GM12878 (cell line): ENCODE results near the gene L1TD1. TPM values are rescaled to one million over a fixed set of nuclear protein-coding genes. Genes with fewer than 3 reads are reported as not detected.

Source experiments
- ATAC-seq: fragments of 200-7000 bp; cut with Tn5 transposase; 3 replicates; pipeline ENCODE4 v1.9.1; 2020; ENCODE audit warnings: mild to moderate bottlenecking, moderate library complexity
- BruUV-seq: library from RNA; stranded (reverse); fragments of 400-500 nt; replicated peaks from 2 replicates; lab custom pipeline; 2021; lab: Mats Ljungman, UMichigan
- CTCF ChIA-PET: fragments of 300-600 bp; sonication (Branson Sonifier 250); formaldehyde crosslinking; extraction: SDS; loops from one replicate; lab custom pipeline; 2021; ENCODE audit warnings: inconsistent platforms; lab: Yijun Ruan, JAX
- POLR2A ChIA-PET: fragments of 350-600 bp; formaldehyde crosslinking; extraction: SDS; loops from one replicate; lab custom pipeline; 2021; ENCODE audit warnings: inconsistent platforms; lab: Charles Lee
- RAD21 ChIA-PET: fragments of 300-600 bp; sonication (Branson Sonifier 250); formaldehyde crosslinking; loops from one replicate; lab custom pipeline; 2023; ENCODE audit warnings: antibody characterized with exemption; ENCODE audit not compliant: unreplicated experiment; lab: Charles Lee
- SMC1A ChIA-PET: fragments of 300-600 bp; sonication (Branson Sonifier 250); formaldehyde crosslinking; loops from one replicate; lab custom pipeline; 2023; ENCODE audit not compliant: unreplicated experiment, uncharacterized antibody; lab: Charles Lee
- DNase-seq: peaks from one replicate; pipeline ENCODE4 v3.0.0-alpha.2; 2011; ENCODE audit warnings: low read depth, low spot score
- FAIRE-seq: peaks from 3 replicates; lab custom pipeline; 2011; peaks lifted over from hg19 to GRCh38; lab: Jason Lieb, UNC
- H2AFZ ChIP-seq: 2 replicates; pipeline ENCODE4 v1.6.0; 2011; ENCODE audit warnings: low read depth, low read length, control low read depth; ENCODE audit not compliant: control insufficient read depth
- H3K27ac ChIP-seq: 2 replicates; pipeline ENCODE4 v1.5.1; 2011; ENCODE audit warnings: control low read depth; ENCODE audit not compliant: control insufficient read depth, insufficient read depth
- H3K27me3 ChIP-seq, 2 experiments: replicated peaks in 1 of 2; 2 replicates each; pipeline versions ENCODE4 v1.6.0 to v1.6.1; 2011; ENCODE audit warnings: low read length in 1 of 2; ENCODE audit not compliant: control insufficient read depth in 2 of 2, insufficient read depth in 2 of 2
- H3K36me3 ChIP-seq, 2 experiments: 2 replicates each; pipeline ENCODE4 v1.5.1; 2011; ENCODE audit warnings: low read length in 1 of 2; ENCODE audit not compliant: control insufficient read depth in 2 of 2, insufficient read depth in 2 of 2
- H3K4me1 ChIP-seq: 2 replicates; pipeline ENCODE4 v1.6.1; 2011; ENCODE audit warnings: mild to moderate bottlenecking, low read length, moderate library complexity, mixed read lengths; ENCODE audit not compliant: control insufficient read depth, insufficient read depth
- H3K4me2 ChIP-seq: 2 replicates; pipeline ENCODE4 v1.6.0; 2011; ENCODE audit warnings: control low read depth; ENCODE audit not compliant: control insufficient read depth, insufficient read depth
- H3K4me3 ChIP-seq: fragments of 200-600 bp; sonication (generic); 2 replicates; pipeline ENCODE4 v1.5.1; 2016
- H3K79me2 ChIP-seq: 2 replicates; pipeline ENCODE4 v1.6.0; 2011; ENCODE audit warnings: low read length; ENCODE audit not compliant: control insufficient read depth, insufficient read depth
- H3K9ac ChIP-seq: 2 replicates; pipeline ENCODE4 v1.8.0; 2011; ENCODE audit warnings: low read length, control low read depth, mixed read lengths; ENCODE audit not compliant: control insufficient read depth, insufficient read depth
- H3K9me3 ChIP-seq: replicated peaks from 3 replicates; pipeline ENCODE4 v1.5.1; 2011; ENCODE audit warnings: mild to moderate bottlenecking, low read length; ENCODE audit not compliant: control insufficient read depth, insufficient read depth
- H4K20me1 ChIP-seq: 2 replicates; pipeline ENCODE4 v1.6.0; 2011; ENCODE audit not compliant: control insufficient read depth, insufficient read depth
- CBFB ChIP-seq: IDR thresholded peaks from 2 replicates; pipeline ENCODE4 v1.6.1; 2016; ENCODE audit warnings: antibody characterized with exemption, low read depth
- CEBPB ChIP-seq, 2 experiments: fragments of 150-350 bp in 1 of 2; IDR thresholded peaks; 2 replicates each; pipeline ENCODE4 v1.6.1; 2012 to 2014; ENCODE audit warnings: low read depth in 2 of 2, low read length in 2 of 2, borderline replicate concordance in 1 of 2, inconsistent platforms in 1 of 2
- ETV6 ChIP-seq, 2 experiments: fragments of 450-650 bp in 1 of 2; IDR thresholded peaks in 1 of 2; conservative IDR thresholded peaks in 1 of 2; 2 replicates each; pipeline ENCODE4 v1.6.1; 2014; ENCODE audit warnings: antibody characterized with exemption in 1 of 2, borderline replicate concordance in 1 of 2, low read depth in 1 of 2, mild to moderate bottlenecking in 1 of 2, moderate library complexity in 1 of 2
- EZH2 ChIP-seq: IDR thresholded peaks from 2 replicates; pipeline ENCODE4 v1.6.1; 2012; ENCODE audit warnings: low read depth, mild to moderate bottlenecking, control low read depth, inconsistent platforms, low read length, borderline replicate concordance; ENCODE audit not compliant: control insufficient read depth
- NR2C1 ChIP-seq: fragments of 450-650 bp; IDR thresholded peaks from 2 replicates; pipeline ENCODE4 v1.6.1; 2017; ENCODE audit warnings: antibody characterized with exemption, mild to moderate bottlenecking, moderate library complexity
- NR2C2 ChIP-seq: IDR thresholded peaks from 2 replicates; pipeline ENCODE4 v1.6.1; 2011; ENCODE audit warnings: borderline replicate concordance, low read depth; ENCODE audit not compliant: control insufficient read depth, insufficient read length
- PAX5 ChIP-seq: IDR thresholded peaks from 2 replicates; pipeline ENCODE4 v1.6.1; 2011; ENCODE audit warnings: low read depth, low read length, borderline replicate concordance
- YBX1 ChIP-seq: fragments of 450-650 bp; IDR thresholded peaks from 2 replicates; pipeline ENCODE4 v1.6.1; 2016; ENCODE audit warnings: antibody characterized with exemption
- ZNF217 ChIP-seq: fragments of 450-650 bp; IDR thresholded peaks from 2 replicates; pipeline ENCODE4 v1.6.1; 2017; ENCODE audit warnings: antibody characterized with exemption, mild to moderate bottlenecking
- WGBS: methylation state at CpG from one replicate; pipeline ENCODE4 v1.1.6; 2016; ENCODE audit warnings: low lambda C conversion rate; ENCODE audit not compliant: insufficient replicate concordance, insufficient coverage; ENCODE audit errors: missing lambda C conversion rate; 5-methylcytosine and 5-hydroxymethylcytosine counted together
- in situ Hi-C: fragments of 300-500 bp; cut with MboI; formaldehyde crosslinking; loops from 9 replicates; pipeline ENCODE4 v1.14.3; 2018; ENCODE audit warnings: mixed read lengths
- intact Hi-C: fragments of 100-400 bp; cut with micrococcal nuclease; formaldehyde crosslinking; loops from one replicate; pipeline ENCODE4 v1.14.2; 2022; ENCODE audit not compliant: unreplicated experiment
- polyA plus RNA-seq, 11 experiments: library from polyadenylated mRNA; depleted of rRNA in 4 of 11; unstranded in 6 of 11; stranded (reverse) in 5 of 11; fragments of >200 nt; fragmentation: Nextera tagmentation in 4 of 11; fragmentation: Illumina TruSeq in 1 of 11; extraction: Ambion mirVana in 4 of 11; extraction: Trizol in 1 of 11; gene quantifications; 1 replicate in 1 of 11; 2 replicates in 10 of 11; pipeline versions ENCODE4 v1.2.1 to v1.2.3, GENCODE V29; 2011 to 2016; ENCODE audit warnings: inconsistent platforms in 2 of 11, missing spikeins in 2 of 11, low read depth in 1 of 11
- total RNA-seq, 4 experiments: library from RNA; depleted of rRNA in 3 of 4; stranded (reverse); fragments of >200 nt in 3 of 4; fragmentation: Illumina TruSeq in 1 of 4; extraction: Trizol in 1 of 4; gene quantifications; 2 replicates each; pipeline versions ENCODE4 v1.2.1 to v1.2.3, GENCODE V29; 2013 to 2021

The L1TD1 gene
- total and polyA plus RNA-seq, 10 of the 15 experiments (the other 5 are each of a cell fraction or from before 2014, with no cell fraction given): 0.07 to 0.31 (median 0.21) TPM; not detected in 7

- H4K20me1 ChIP-seq: no peaks in the 10 kb centered on the region
- RAD21 ChIA-PET: no interaction called here
- no peak for TF ChIP-seq NR2C1
- TF ChIP-seq PAX5: no peak
- TF ChIP-seq CBFB: no peak
- TF ChIP-seq CEBPB (IDR thresholded peaks at IDR 0.05; ENCODE audit: borderline replicate concordance in 1 of 2, low read depth in 2 of 2, low read length in 2 of 2): no peak
- TF ChIP-seq NR2C2: no peak
- no peak for TF ChIP-seq ETV6 (conservative IDR thresholded peaks at IDR 0.05 in 1 of 2, IDR thresholded peaks at IDR 0.05 in 1 of 2; ENCODE audit: borderline replicate concordance in 1 of 2, low read depth in 1 of 2)
- no peak for TF ChIP-seq YBX1
- TF ChIP-seq, all 136 proteins: peak for 0
- no peak for DNase-seq
- ChIA-PET CTCF (no interaction called here), SMC1A (no interaction called here), POLR2A (no interaction called here)
- BruUV-seq: no TSS peak
- FAIRE-seq: no peak
- no peaks in the 10 kb centered on the region for H3K4me1 ChIP-seq
- 50% methylated on average over 9 of the region's 9 CpGs for WGBS
- H3K9ac ChIP-seq: no peak overlapping the region
- no peak for ATAC-seq
- no peak overlapping the region for H3K27ac ChIP-seq
- no peaks in the 10 kb centered on the region for H3K36me3 ChIP-seq
- no peaks in the 10 kb centered on the region for H3K27me3 ChIP-seq
- H2AFZ ChIP-seq: no peak overlapping the region
- H3K4me2 ChIP-seq: no peak overlapping the region
- no peak overlapping the region for H3K4me3 ChIP-seq
- H3K9me3 ChIP-seq: no peaks in the 10 kb centered on the region
- intact Hi-C loops (no loop called here), in situ Hi-C loops (no loop called here)
- no peaks in the 10 kb centered on the region for H3K79me2 ChIP-seq
Measured at GRCh38 chr1:62222321-62222720, 27.7 kb downstream of the L1TD1 start.

- Histone ChIP-seq H3K79me2 (no peaks in the 10 kb centered on the region), H4K20me1 (no peaks in the 10 kb centered on the region), H3K9me3 (no peaks in the 10 kb centered on the region), H3K27me3 (no peaks in the 10 kb centered on the region; a peak in 1 of 4 replicates), H3K4me1 (no peaks in the 10 kb centered on the region), H3K36me3 (no peaks in the 10 kb centered on the region), H3K9ac (no peak overlapping the region), H3K27ac (no peak overlapping the region), H2AFZ (no peak overlapping the region), H3K4me2 (no peak overlapping the region), H3K4me3 (no peak overlapping the region)
- BruUV-seq: no TSS peak
- ChIA-PET RAD21 (no interaction called here), SMC1A (no interaction called here), POLR2A (no interaction called here), CTCF (no interaction called here)
- intact Hi-C loops (no loop called here), in situ Hi-C loops (no loop called here)
- WGBS: 0% methylated on average over 2 of the region's 3 CpGs
- TF ChIP-seq EZH2 (no peak), ZNF217 (no peak)
- ATAC-seq: no peak
- no peak for DNase-seq
- no peak for FAIRE-seq
Measured at GRCh38 chr1:62224182-62224581, 29.5 kb downstream of the L1TD1 start.
